GM19035 (cell line): ENCODE results near the gene GHDC.

Source experiments
- ATAC-seq: cut with Tn5 transposase; IDR thresholded peaks from one replicate; pipeline ENCODE4 v1.9.1; 2021; ENCODE audit not compliant: unreplicated experiment

The GHDC gene

GRCh38 chr17:42183741-42184711 is 10.3 kb downstream of the GHDC start:
- ATAC-seq = peak; percentile 54

- ATAC-seq = no peak
Measured at GRCh38 chr17:42182927-42183734, 11.2 kb downstream of the GHDC start.

GRCh38 chr17:42181851-42182207 is 12.5 kb downstream of the GHDC start:
- ATAC-seq = no peak

GRCh38 chr17:42180922-42181850 is 13.1 kb downstream of the GHDC start, which contains the start of gene KCNH4:
TSS of gene KCNH4 (minus strand) at chr17:42181142. CDS start at chr17:42180945, 197 bp downstream.
- peak; percentile 42 for ATAC-seq

- ATAC-seq = no peak
Measured at GRCh38 chr17:42180411-42180921, 13.8 kb downstream of the GHDC start.

GRCh38 chr17:42179911-42180410 is 14.3 kb downstream of the GHDC start:
- ATAC-seq = no peak

- no peak for ATAC-seq
Measured at GRCh38 chr17:42179335-42179734, 15.0 kb downstream of the GHDC start.

- ATAC-seq = no peak
Measured at GRCh38 chr17:42178817-42179216, 15.5 kb downstream of the GHDC start.

GRCh38 chr17:42177684-42178083 is 16.6 kb downstream of the GHDC start:
- ATAC-seq = no peak

- ATAC-seq = no peak
Measured at GRCh38 chr17:42174126-42174783, 20.0 kb downstream of the GHDC start.

- ATAC-seq = no peak
Measured at GRCh38 chr17:42171831-42172230, 22.5 kb downstream of the GHDC start.

- ATAC-seq = no peak
Measured at GRCh38 chr17:42169351-42169750, 24.9 kb downstream of the GHDC start.

GRCh38 chr17:42167807-42168206 is 26.5 kb downstream of the GHDC start:
- no peak for ATAC-seq

- ATAC-seq = no peak
Measured at GRCh38 chr17:42166196-42166763, 28.0 kb downstream of the GHDC start.

GRCh38 chr17:42165751-42166150 is 28.5 kb downstream of the GHDC start:
- no peak for ATAC-seq

- ATAC-seq = no peak
Measured at GRCh38 chr17:42163696-42164407, 30.4 kb downstream of the GHDC start.

- no peak for ATAC-seq
Measured at GRCh38 chr17:42163113-42163512, 31.2 kb downstream of the GHDC start.

- no peak for ATAC-seq
Measured at GRCh38 chr17:42160531-42160910, 33.8 kb downstream of the GHDC start.
